A549 treated with AZD9567 at 1 μM for 4 hours (cell line): Measurements from ENCODE around the gene FAM135A. TPM values are rescaled to one million over a fixed set of nuclear protein-coding genes. Genes with fewer than 3 reads are reported as not detected.

Experiments
- total RNA-seq: library from RNA; stranded (reverse); fragments of 200-300 nt; extraction: Qiagen RNA extraction; gene quantifications from 5 replicates; pipeline ENCODE4 v1.2.3, GENCODE V29; 2022; ENCODE audit not compliant: insufficient read depth

Gene FAM135A
- 9.5 to 16.0 TPM (median 13.4 TPM) in 5 replicates for total RNA-seq

GRCh38 chr6:70413114-70413991 is at the start of gene FAM135A:
TSS of gene FAM135A (plus strand) at chr6:70413508. CDS start at chr6:70428343, 14,835 bp downstream.

GRCh38 chr6:70566751-70567382 is 153.6 kb downstream of the FAM135A start, which contains the start of gene SDHAF4:
TSS of gene SDHAF4 (plus strand) at chr6:70566930. CDS start at chr6:70566941, 11 bp downstream.

Other genes starting within 250 kb of the FAM135A start
- 0.08 TPM in 2 of 5 replicates, not detected in the others for gene COL9A1, start 110.4 kb upstream of the FAM135A start, total RNA-seq
- 3.2 to 6.1 TPM (median 5.4 TPM) in 5 replicates for gene SDHAF4, start 153.4 kb downstream of the FAM135A start, total RNA-seq